WI38 (cell line): ENCODE data around the gene ZNF598.
A peak's percentile ranks its signal among the peaks of the same experiment; 100 is the strongest.

ENCODE experiments used
- H3K4me3 ChIP-seq: 2 replicates; pipeline ENCODE4 v1.5.1; 2011; ENCODE audit warnings: low read depth, mild to moderate bottlenecking, control low read depth, low read length
- CTCF ChIP-seq: IDR thresholded peaks from 2 replicates; pipeline ENCODE4 v1.5.1; 2012; ENCODE audit warnings: low read depth, mild to moderate bottlenecking, control low read depth, low read length

The ZNF598 gene

GRCh38 chr16:2025878-2026460 lies 16.3 kb upstream of the ZNF598 start:
- peak overlapping the region; percentile 51 for H3K4me3 ChIP-seq

GRCh38 chr16:2025251-2025650 lies 15.6 kb upstream of the ZNF598 start:
- no peak overlapping the region for H3K4me3 ChIP-seq
- no peak for TF ChIP-seq CTCF

More at GRCh38 chr16:2025878-2026460, 16.3 kb upstream of the ZNF598 start:
- TF ChIP-seq CTCF = no peak

GRCh38 chr16:2024032-2024420 lies 14.4 kb upstream of the ZNF598 start:
- no peak for TF ChIP-seq CTCF
- H3K4me3 ChIP-seq = no peak overlapping the region

GRCh38 chr16:2023092-2024031 lies 13.7 kb upstream of the ZNF598 start:
- TF ChIP-seq CTCF = peak; percentile 64

GRCh38 chr16:2022723-2023091 lies 13.1 kb upstream of the ZNF598 start:
- no peak for TF ChIP-seq CTCF
- peak overlapping the region; percentile 42 for H3K4me3 ChIP-seq

More at GRCh38 chr16:2023092-2024031, 13.7 kb upstream of the ZNF598 start:
- peak overlapping the region; percentile 42 for H3K4me3 ChIP-seq

- H3K4me3 ChIP-seq = no peak overlapping the region
- no peak for TF ChIP-seq CTCF
These were observed 10.6 kb upstream of the ZNF598 start for GRCh38 chr16:2019921-2020831.
